Thyroid gland (tissue), 4 donors: ENCODE results near the gene SLC9A1. TPM values are rescaled to one million over a fixed set of nuclear protein-coding genes. Genes with fewer than 3 reads are reported as not detected.

ENCODE experiments used
- DNase-seq, 2 donors: peaks; one replicate each; pipeline ENCODE4 v3.0.0-alpha.2; 2019
- H3K27ac ChIP-seq, 3 donors: fragments of 200-600 bp; sonication (generic); 1 replicate in 2 of 3; 2 replicates in 1 of 3; pipeline ENCODE4 v1.5.1; 2016 to 2019; ENCODE audit warnings: mild to moderate bottlenecking in 1 of 3, moderate library complexity in 1 of 3
- H3K27me3 ChIP-seq: fragments of 200-600 bp; sonication (generic); one replicate; pipeline ENCODE4 v1.5.1; 2019
- H3K36me3 ChIP-seq, 2 donors: fragments of 200-600 bp; sonication (generic); one replicate each; pipeline ENCODE4 v1.5.1; 2016 to 2019
- H3K4me1 ChIP-seq, 2 donors: fragments of 200-600 bp; sonication (generic); one replicate each; pipeline ENCODE4 v1.5.1; 2017 to 2019
- H3K4me3 ChIP-seq, 3 donors: fragments of 200-600 bp; sonication (generic); replicated peaks in 1 of 3; 1 replicate in 2 of 3; 2 replicates in 1 of 3; pipeline ENCODE4 v1.5.1; 2016; ENCODE audit warnings: mild to moderate bottlenecking in 1 of 3
- H3K9me3 ChIP-seq: fragments of 200-600 bp; sonication (generic); one replicate; pipeline ENCODE4 v1.5.1; 2017
- POLR2A ChIP-seq, 2 donors: fragments of 450-650 bp; IDR thresholded peaks; one replicate each; pipeline ENCODE4 v1.6.1; 2017; ENCODE audit warnings: antibody characterized with exemption in 2 of 2, mild to moderate bottlenecking in 2 of 2, moderate library complexity in 1 of 2
- WGBS, 2 donors: methylation state at CpG; one replicate each; pipeline ENCODE4 v1.1.5; 2017; 5-methylcytosine and 5-hydroxymethylcytosine counted together
- intact Hi-C: fragments of 100-400 bp; cut with DNase I; formaldehyde crosslinking; loops from one replicate; pipeline ENCODE4 v1.15.1; 2023
- total RNA-seq, 4 donors: library from RNA; depleted of rRNA; stranded (reverse); fragments of >200 nt; gene quantifications; one replicate each; pipeline ENCODE4 v1.2.3, GENCODE V29; 2016
- TF ChIP-seq, protein P1 (sequence below), 6 experiments: fragments of 200-600 bp in 3 of 6; fragments of 450-650 bp in 3 of 6; sonication (generic) in 3 of 6; IDR thresholded peaks; one replicate each; pipeline ENCODE4 v1.5.1; 2016 to 2019; ENCODE audit warnings: antibody characterized with exemption in 6 of 6, mild to moderate bottlenecking in 2 of 6, inconsistent platforms in 1 of 6, moderate library complexity in 1 of 6

SLC9A1 gene
- total RNA-seq, 4 donors from 2014 or later: 13.3 to 26.1 (median 19.9) TPM

- no peak for TF ChIP-seq POLR2A (IDR thresholded peaks at IDR 0.05)
- TF ChIP-seq, protein P1, sequence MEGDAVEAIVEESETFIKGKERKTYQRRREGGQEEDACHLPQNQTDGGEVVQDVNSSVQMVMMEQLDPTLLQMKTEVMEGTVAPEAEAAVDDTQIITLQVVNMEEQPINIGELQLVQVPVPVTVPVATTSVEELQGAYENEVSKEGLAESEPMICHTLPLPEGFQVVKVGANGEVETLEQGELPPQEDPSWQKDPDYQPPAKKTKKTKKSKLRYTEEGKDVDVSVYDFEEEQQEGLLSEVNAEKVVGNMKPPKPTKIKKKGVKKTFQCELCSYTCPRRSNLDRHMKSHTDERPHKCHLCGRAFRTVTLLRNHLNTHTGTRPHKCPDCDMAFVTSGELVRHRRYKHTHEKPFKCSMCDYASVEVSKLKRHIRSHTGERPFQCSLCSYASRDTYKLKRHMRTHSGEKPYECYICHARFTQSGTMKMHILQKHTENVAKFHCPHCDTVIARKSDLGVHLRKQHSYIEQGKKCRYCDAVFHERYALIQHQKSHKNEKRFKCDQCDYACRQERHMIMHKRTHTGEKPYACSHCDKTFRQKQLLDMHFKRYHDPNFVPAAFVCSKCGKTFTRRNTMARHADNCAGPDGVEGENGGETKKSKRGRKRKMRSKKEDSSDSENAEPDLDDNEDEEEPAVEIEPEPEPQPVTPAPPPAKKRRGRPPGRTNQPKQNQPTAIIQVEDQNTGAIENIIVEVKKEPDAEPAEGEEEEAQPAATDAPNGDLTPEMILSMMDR (IDR thresholded peaks at IDR 0.05): no peak
- H3K36me3 ChIP-seq: no peaks in the 10 kb centered on the region
- 10% methylated on average over 14 to 20 of the region's 20 CpGs for WGBS, 2 donors
- peak overlapping the region; percentile 18 to 46 (median 28) for H3K4me3 ChIP-seq
- H3K27me3 ChIP-seq: no peaks in the 10 kb centered on the region
- H3K9me3 ChIP-seq: no peaks in the 10 kb centered on the region
- intact Hi-C loops: loop anchor here (5.0 to 10.0 kb wide), 2 partner anchors 42 to 80 kb away; partner anchors contain the start of gene WDTC1
- no peak for DNase-seq
- H3K4me1 ChIP-seq: peaks cover 31 to 46% of the 10 kb centered on the region in 2 donors
- peak overlapping the region; percentile 83 to 90 (median 87) for H3K27ac ChIP-seq
Observed at GRCh38 chr1:27154469-27154990, 395 bp downstream of the SLC9A1 start.

DNA sequence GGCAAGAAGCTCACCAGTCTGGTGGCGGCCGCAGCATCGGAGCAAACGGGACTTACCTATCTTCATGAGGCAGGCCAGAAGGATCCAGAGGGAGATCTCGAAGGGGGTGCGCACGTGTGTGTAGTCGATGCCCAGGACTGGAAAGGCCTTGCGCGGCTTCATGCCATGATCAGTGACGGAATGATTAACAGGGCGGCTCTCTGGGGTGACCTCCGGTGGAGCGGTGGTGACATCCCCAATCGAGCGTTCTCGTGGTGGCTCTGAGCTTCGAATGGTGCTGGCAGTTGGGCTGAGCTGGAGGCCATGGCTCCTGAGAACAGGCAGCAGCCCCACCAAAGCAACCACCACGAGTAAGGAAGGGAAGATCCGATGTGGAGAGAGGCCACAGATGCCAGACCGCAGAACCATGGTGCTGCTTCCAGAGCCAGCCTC lies 982 bp downstream of the SLC9A1 start:
- Histone ChIP-seq H3K27ac (peak overlapping the region; percentile 83 to 90 (median 87)), H3K4me1 (peaks cover 32 to 52% of the 10 kb centered on the region in 2 donors), H3K27me3 (no peaks in the 10 kb centered on the region), H3K36me3 (no peaks in the 10 kb centered on the region), H3K4me3 (peak overlapping the region in 1 of 3 donors; percentile 46), H3K9me3 (no peaks in the 10 kb centered on the region)
- no peak for DNase-seq
- WGBS, 2 donors: 85% methylated on average over 17 of the region's 21 CpGs
- intact Hi-C loops: loop anchor here (5.0 to 10.0 kb wide), 2 partner anchors 42 to 81 kb away; partner anchors contain the start of gene WDTC1
- TF ChIP-seq POLR2A (IDR thresholded peaks at IDR 0.05): no peak
- TF ChIP-seq, protein P1 (IDR thresholded peaks at IDR 0.05): no peak

DNA sequence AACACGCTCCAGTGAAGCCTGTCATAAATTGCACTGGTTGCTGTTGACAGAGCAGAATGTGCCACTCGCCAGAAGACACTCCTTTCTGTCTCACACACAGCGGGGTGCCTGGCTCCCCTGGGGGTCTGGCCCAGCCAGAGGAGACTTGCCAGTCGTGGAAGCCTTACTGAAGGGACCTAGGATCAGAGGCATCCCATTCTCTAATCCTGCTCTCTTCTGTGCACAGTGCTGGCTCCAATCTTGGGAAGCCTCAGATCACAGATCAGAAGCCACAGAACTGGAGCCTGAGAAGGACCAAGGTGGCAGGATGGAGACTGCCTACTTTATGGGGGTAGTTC lies 1.4 kb downstream of the SLC9A1 start:
- H3K27ac ChIP-seq: peak overlapping the region; percentile 77 to 90 (median 87)
- H3K4me3 ChIP-seq: peak overlapping the region in 1 of 3 donors; percentile 46
- peak; percentile 76 for DNase-seq
- H3K27me3 ChIP-seq: no peaks in the 10 kb centered on the region
- TF ChIP-seq, protein P1 (IDR thresholded peaks at IDR 0.05): no peak
- peak in 1 of 2 donors; percentile 62 for TF ChIP-seq POLR2A (IDR thresholded peaks at IDR 0.05)
- H3K36me3 ChIP-seq: no peaks in the 10 kb centered on the region
- 10 to 20% methylated on average over 3 to 4 of the region's 4 CpGs for WGBS, 2 donors
- intact Hi-C loops: loop anchor here (5.0 to 10.0 kb wide), 2 partner anchors 41 to 81 kb away; partner anchors contain the start of gene WDTC1
- H3K4me1 ChIP-seq: peaks cover 32 to 52% of the 10 kb centered on the region in 2 donors
- no peaks in the 10 kb centered on the region for H3K9me3 ChIP-seq

GRCh38 chr1:27152829-27153548 lies 1.9 kb downstream of the SLC9A1 start:
- WGBS, 2 donors: 50 to 52% methylated on average over 2 of the region's 2 CpGs
- DNase-seq: no peak
- H3K27me3 ChIP-seq: no peaks in the 10 kb centered on the region
- peak overlapping the region in 1 of 3 donors; percentile 46 for H3K4me3 ChIP-seq
- TF ChIP-seq, protein P1 (IDR thresholded peaks at IDR 0.05): peak in 1 of 6 experiments; percentile 19
- TF ChIP-seq POLR2A (IDR thresholded peaks at IDR 0.05): no peak
- peaks cover 32 to 52% of the 10 kb centered on the region in 2 donors for H3K4me1 ChIP-seq
- no peaks in the 10 kb centered on the region for H3K9me3 ChIP-seq
- H3K27ac ChIP-seq: peak overlapping the region; percentile 77 to 90 (median 87)
- no peaks in the 10 kb centered on the region for H3K36me3 ChIP-seq
- intact Hi-C loops: loop anchor here (5.0 to 10.0 kb wide), 2 partner anchors 41 to 82 kb away; partner anchors contain the start of gene WDTC1
